MCF 10A (cell line): ENCODE measurements around the gene KCNJ9. TPM values are rescaled to one million over a fixed set of nuclear protein-coding genes. Genes with fewer than 3 reads are reported as not detected.

Source experiments
- BruUV-seq: library from RNA; stranded (reverse); fragments of 400-500 nt; replicated peaks from 2 replicates; lab custom pipeline; 2021; lab: Mats Ljungman, UMichigan
- CTCF ChIA-PET: fragments of 300-600 bp; sonication (Branson Sonifier 250); formaldehyde crosslinking; extraction: SDS; loops from one replicate; lab custom pipeline; 2021; ENCODE audit warnings: antibody characterized with exemption, inconsistent platforms; lab: Yijun Ruan, JAX
- POLR2A ChIA-PET: fragments of 300-600, 350-650 bp; sonication (Branson Sonifier 250); formaldehyde crosslinking; extraction: SDS; loops from one replicate; lab custom pipeline; 2020; ENCODE audit warnings: antibody characterized with exemption, inconsistent platforms; lab: Yijun Ruan, JAX
- DNase-seq: peaks from one replicate; pipeline ENCODE4 v3.0.0-alpha.2; 2018; ENCODE audit not compliant: unreplicated experiment
- H3K27ac Mint-ChIP-seq: one replicate; pipeline ENCODE4 v1.8.0; 2022; ENCODE audit warnings: mild to moderate bottlenecking, low read depth, mixed read lengths; ENCODE audit not compliant: unreplicated experiment
- H3K27me3 Mint-ChIP-seq: one replicate; pipeline ENCODE4 v1.8.0; 2022; ENCODE audit warnings: mixed read lengths; ENCODE audit not compliant: insufficient read depth, unreplicated experiment
- H3K36me3 Mint-ChIP-seq: one replicate; pipeline ENCODE4 v1.8.0; 2022; ENCODE audit warnings: mild to moderate bottlenecking, moderate library complexity, mixed read lengths; ENCODE audit not compliant: insufficient read depth, unreplicated experiment
- H3K4me1 Mint-ChIP-seq: one replicate; pipeline ENCODE4 v1.8.0; 2022; ENCODE audit warnings: mixed read lengths; ENCODE audit not compliant: insufficient read depth, unreplicated experiment
- H3K4me3 Mint-ChIP-seq: one replicate; pipeline ENCODE4 v1.8.0; 2022; ENCODE audit warnings: mild to moderate bottlenecking, moderate library complexity, mixed read lengths; ENCODE audit not compliant: unreplicated experiment
- H3K9me3 Mint-ChIP-seq: one replicate; pipeline ENCODE4 v1.8.0; 2022; ENCODE audit warnings: mixed read lengths; ENCODE audit not compliant: unreplicated experiment
- CTCF ChIP-seq: fragments of 200-600 bp; IDR thresholded peaks from one replicate; pipeline ENCODE4 v1.8.0; 2022; ENCODE audit warnings: antibody characterized with exemption, mild to moderate bottlenecking; ENCODE audit not compliant: unreplicated experiment
- intact Hi-C: fragments of 100-400 bp; cut with micrococcal nuclease; formaldehyde crosslinking; loops from 2 replicates; pipeline ENCODE4 v1.14.1; 2022
- total RNA-seq: library from RNA; stranded (reverse); gene quantifications from 2 replicates; pipeline ENCODE4 v1.2.3, GENCODE V29; 2022

The KCNJ9 gene
- total RNA-seq, 1 experiment from 2014 or later = 0.07 TPM

GRCh38 chr1:160094291-160094625 is 12.9 kb downstream of the KCNJ9 start:
- POLR2A ChIA-PET = interaction anchor here (0.6 to 6.3 kb wide), 3 partner anchors 9 to 113 kb away, joined by 4 to 70 read pairs (median 15); partner anchors contain the start of gene PIGM
- Mint-ChIP-seq H3K4me1 (peaks cover 24% of the 10 kb centered on the region), H3K9me3 (no peaks in the 10 kb centered on the region), H3K27me3 (no peaks in the 10 kb centered on the region), H3K4me3 (no peak overlapping the region), H3K27ac (no peak overlapping the region), H3K36me3 (peaks cover 15% of the 10 kb centered on the region)
- no peak for TF ChIP-seq CTCF
- intact Hi-C loops = no loop called here
- CTCF ChIA-PET = interaction anchor here (0.5 to 37.7 kb wide), 7 partner anchors 8 to 287 kb away, joined by 3 to 1546 read pairs (median 8); partner anchors contain the start of genes KCNJ10 and KCNJ9
- DNase-seq = no peak
- BruUV-seq = no TSS peak

GRCh38 chr1:160094806-160095205 is 13.5 kb downstream of the KCNJ9 start:
- ChIA-PET POLR2A (interaction anchor here (3.5 to 6.3 kb wide), 3 partner anchors 7 to 63 kb away, joined by 15 to 70 read pairs (median 23); partner anchors contain the start of gene PIGM), CTCF (interaction anchor here (0.5 to 37.7 kb wide), 6 partner anchors 9 to 286 kb away, joined by 3 to 1546 read pairs (median 22); partner anchors contain the start of genes KCNJ10 and KCNJ9)
- TF ChIP-seq CTCF = no peak
- H3K27me3 Mint-ChIP-seq = no peaks in the 10 kb centered on the region
- no TSS peak for BruUV-seq
- intact Hi-C loops = loop anchor here (5.0 kb wide), 1 partner anchor 512 kb away; no protein-coding TSS in a partner anchor
- no peaks in the 10 kb centered on the region for H3K9me3 Mint-ChIP-seq
- H3K36me3 Mint-ChIP-seq = peaks cover 15% of the 10 kb centered on the region
- no peak overlapping the region for H3K27ac Mint-ChIP-seq
- DNase-seq = no peak
- H3K4me3 Mint-ChIP-seq = no peak overlapping the region
- H3K4me1 Mint-ChIP-seq = peaks cover 29% of the 10 kb centered on the region

- Mint-ChIP-seq H3K27ac (no peak overlapping the region), H3K27me3 (no peaks in the 10 kb centered on the region), H3K36me3 (peaks cover 15% of the 10 kb centered on the region), H3K4me1 (peaks cover 29% of the 10 kb centered on the region), H3K9me3 (no peaks in the 10 kb centered on the region), H3K4me3 (no peak overlapping the region)
- POLR2A ChIA-PET = interaction anchor here (0.6 to 6.3 kb wide), 12 partner anchors 8 to 249 kb away, joined by 3 to 70 read pairs (median 20); partner anchors contain the start of genes DCAF8, PEA15, PEX19 and PIGM
- no peak for TF ChIP-seq CTCF
- CTCF ChIA-PET = interaction anchor here (0.6 to 37.7 kb wide), 19 partner anchors 10 to 934 kb away, joined by 3 to 1546 read pairs (median 5); partner anchors contain the start of genes KCNJ10 and KCNJ9
- intact Hi-C loops = loop anchor here (5.0 kb wide), 1 partner anchor 512 kb away; no protein-coding TSS in a partner anchor
- BruUV-seq = no TSS peak
- DNase-seq = no peak
These were observed 14.2 kb downstream of the KCNJ9 start for GRCh38 chr1:160095382-160096105.
